Neural crest cell (in vitro differentiated cells): ENCODE measurements around the gene EIF4E3. TPM values are rescaled to one million over a fixed set of nuclear protein-coding genes. Genes with fewer than 3 reads are reported as not detected.

Experiments
- DNase-seq: peaks from one replicate; pipeline ENCODE4 v3.0.0; 2021; ENCODE audit warnings: low read depth, mixed read lengths, low spot score
- H3K27ac Mint-ChIP-seq: one replicate; pipeline ENCODE4 v1.8.0; 2021; ENCODE audit warnings: mild to moderate bottlenecking, mixed read lengths; ENCODE audit not compliant: unreplicated experiment
- H3K27me3 Mint-ChIP-seq: 2 replicates; pipeline ENCODE4 v1.8.0; 2021; ENCODE audit warnings: low read depth, mild to moderate bottlenecking, mixed read lengths
- H3K36me3 Mint-ChIP-seq: 2 replicates; pipeline ENCODE4 v1.8.0; 2021; ENCODE audit warnings: low read depth, mild to moderate bottlenecking, mixed read lengths
- H3K4me1 Mint-ChIP-seq: 2 replicates; pipeline ENCODE4 v1.8.0; 2021; ENCODE audit warnings: mixed read lengths
- H3K4me3 Mint-ChIP-seq: one replicate; pipeline ENCODE4 v1.8.0; 2021; ENCODE audit warnings: mild to moderate bottlenecking, mixed read lengths
- H3K9me3 Mint-ChIP-seq: 2 replicates; pipeline ENCODE4 v1.8.0; 2021; ENCODE audit warnings: mixed read lengths
- CTCF ChIP-seq: fragments of 200-600 bp; sonication (generic); conservative IDR thresholded peaks from 2 replicates; pipeline ENCODE4 v1.5.0; 2021; ENCODE audit warnings: antibody characterized with exemption, mild to moderate bottlenecking
- total RNA-seq: library from RNA; stranded (reverse); gene quantifications from 2 replicates; pipeline ENCODE4 v1.2.1, GENCODE V29; 2021

The EIF4E3 gene
- total RNA-seq, 1 donor from 2014 or later = 8.9 TPM

- Mint-ChIP-seq H3K4me3 (no peak overlapping the region), H3K36me3 (no peaks in the 10 kb centered on the region), H3K9me3 (no peaks in the 10 kb centered on the region), H3K4me1 (peaks cover 22% of the 10 kb centered on the region), H3K27ac (no peak overlapping the region), H3K27me3 (peaks cover 2% of the 10 kb centered on the region)
- DNase-seq = no peak
- no peak for TF ChIP-seq CTCF
Measured at GRCh38 chr3:71680603-71681002, 44.6 kb downstream of the EIF4E3 start.

- no peak for TF ChIP-seq CTCF
- Mint-ChIP-seq H3K4me3 (no peak overlapping the region), H3K4me1 (peaks cover 22% of the 10 kb centered on the region), H3K27me3 (no peaks in the 10 kb centered on the region), H3K9me3 (no peaks in the 10 kb centered on the region), H3K27ac (no peak overlapping the region), H3K36me3 (no peaks in the 10 kb centered on the region)
- DNase-seq = no peak
Measured at GRCh38 chr3:71676931-71677330, 48.3 kb downstream of the EIF4E3 start.

GRCh38 chr3:71673486-71673885 is 51.7 kb downstream of the EIF4E3 start:
- H3K4me3 Mint-ChIP-seq = no peak overlapping the region
- DNase-seq = no peak
- no peak for TF ChIP-seq CTCF
- H3K36me3 Mint-ChIP-seq = no peaks in the 10 kb centered on the region
- H3K4me1 Mint-ChIP-seq = peaks cover 25% of the 10 kb centered on the region
- H3K9me3 Mint-ChIP-seq = no peaks in the 10 kb centered on the region
- no peak overlapping the region for H3K27ac Mint-ChIP-seq
- H3K27me3 Mint-ChIP-seq = no peaks in the 10 kb centered on the region

- peaks cover 4% of the 10 kb centered on the region for H3K36me3 Mint-ChIP-seq
- peaks cover 25% of the 10 kb centered on the region for H3K4me1 Mint-ChIP-seq
- peak; percentile 10 for DNase-seq
- H3K4me3 Mint-ChIP-seq = no peak overlapping the region
- no peak for TF ChIP-seq CTCF
- no peaks in the 10 kb centered on the region for H3K27me3 Mint-ChIP-seq
- H3K9me3 Mint-ChIP-seq = peaks cover 2% of the 10 kb centered on the region
- H3K27ac Mint-ChIP-seq = no peak overlapping the region
Measured at GRCh38 chr3:71672807-71673206, 52.4 kb downstream of the EIF4E3 start.

- TF ChIP-seq CTCF = no peak
- Mint-ChIP-seq H3K36me3 (peaks cover 8% of the 10 kb centered on the region), H3K4me3 (no peak overlapping the region), H3K27ac (peak overlapping the region; percentile 85), H3K4me1 (peaks cover 21% of the 10 kb centered on the region), H3K27me3 (no peaks in the 10 kb centered on the region), H3K9me3 (peaks cover 4% of the 10 kb centered on the region)
- DNase-seq = no peak
Measured at GRCh38 chr3:71672340-71672739, 52.9 kb downstream of the EIF4E3 start.
